Upper lobe of left lung (tissue), 6 donors: ENCODE measurements around the gene TMEM14A. TPM values are rescaled to one million over a fixed set of nuclear protein-coding genes. Genes with fewer than 3 reads are reported as not detected.

Source experiments
- ATAC-seq, 2 donors: fragments of 200-7000 bp; cut with Tn5 transposase; one replicate each; pipeline ENCODE4 v1.9.1; 2022; ENCODE audit warnings: mild to moderate bottlenecking in 2 of 2, moderate library complexity in 2 of 2; ENCODE audit not compliant: low FRiP score in 2 of 2
- DNase-seq, 2 donors: peaks; one replicate each; pipeline ENCODE4 v3.0.0-alpha.2; 2019 to 2020
- H3K27ac ChIP-seq, 4 donors: fragments of 200-600 bp; sonication (generic); one replicate each; pipeline ENCODE4 v1.5.1; 2016 to 2019
- H3K27me3 ChIP-seq, 4 donors: fragments of 200-600 bp; sonication (generic); one replicate each; pipeline ENCODE4 v1.5.1; 2017 to 2019
- H3K36me3 ChIP-seq, 4 donors: fragments of 200-600 bp; sonication (generic); one replicate each; pipeline ENCODE4 v1.5.1; 2016 to 2019
- H3K4me1 ChIP-seq, 4 donors: fragments of 200-600 bp; sonication (generic); one replicate each; pipeline ENCODE4 v1.5.1; 2018 to 2019
- H3K4me3 ChIP-seq, 4 donors: fragments of 200-600 bp; sonication (generic); one replicate each; pipeline ENCODE4 v1.5.1; 2017 to 2019; ENCODE audit warnings: mild to moderate bottlenecking in 2 of 4, moderate library complexity in 1 of 4
- H3K9me3 ChIP-seq, 4 donors: fragments of 200-600 bp; sonication (generic); one replicate each; pipeline ENCODE4 v1.5.1; 2018 to 2019
- EP300 ChIP-seq, 4 donors: sonication (generic); formaldehyde crosslinking; IDR thresholded peaks; one replicate each; pipeline ENCODE4 v1.5.1; 2017; ENCODE audit warnings: antibody characterized with exemption in 4 of 4, control low read depth in 2 of 4
- POLR2A ChIP-seq, 4 donors: fragments of 450-650 bp; IDR thresholded peaks; one replicate each; pipeline ENCODE4 v1.5.1; 2016 to 2017; ENCODE audit warnings: antibody characterized with exemption in 4 of 4, mild to moderate bottlenecking in 2 of 4
- POLR2AphosphoS5 ChIP-seq, 2 donors: sonication (generic); formaldehyde crosslinking; IDR thresholded peaks; one replicate each; pipeline ENCODE4 v1.5.1; 2017; ENCODE audit warnings: antibody characterized with exemption in 2 of 2
- WGBS, 2 donors: methylation state at CpG; one replicate each; pipeline ENCODE4 v1.1.5; 2017 to 2018; 5-methylcytosine and 5-hydroxymethylcytosine counted together
- total RNA-seq, 6 donors: library from RNA; depleted of rRNA in 4 of 6; stranded (reverse); fragments of >200 nt in 4 of 6; gene quantifications; one replicate each; pipeline versions ENCODE4 v1.1.0 to v1.2.1, GENCODE V29; 2016 to 2021
- TF ChIP-seq, protein P1 (sequence below), 6 experiments: fragments of 450-650 bp in 4 of 6; fragments of 200-600 bp in 2 of 6; sonication (generic) in 2 of 6; IDR thresholded peaks; one replicate each; pipeline ENCODE4 v1.5.1; 2016 to 2019; ENCODE audit warnings: antibody characterized with exemption in 6 of 6
- donor health status: DM: no; HTN: no; CAD: no; lungs with moderate emphysema.
- donor health status: DM: no; HTN: yes; CAD: no; lungs with severe emphysema.

The TMEM14A gene
- total RNA-seq, 6 donors from 2014 or later, result 8.7 to 25.3 (median 14.3) TPM; not detected in 1

- Histone ChIP-seq H3K4me1 (peaks cover 7 to 23% (median 10%) of the 10 kb centered on the region in 4 donors), H3K9me3 (no peaks in the 10 kb centered on the region), H3K27ac (no peak overlapping the region), H3K36me3 (no peaks in the 10 kb centered on the region), H3K4me3 (no peak overlapping the region), H3K27me3 (no peaks in the 10 kb centered on the region)
- ATAC-seq (no peak), DNase-seq (no peak)
- TF ChIP-seq EP300 (IDR thresholded peaks at IDR 0.05), result no peak
- WGBS, 2 donors, result 77 to 78% methylated on average over 5 of the region's 5 CpGs
Measured at GRCh38 chr6:52640916-52641315, 30.0 kb upstream of the TMEM14A start.

DNA sequence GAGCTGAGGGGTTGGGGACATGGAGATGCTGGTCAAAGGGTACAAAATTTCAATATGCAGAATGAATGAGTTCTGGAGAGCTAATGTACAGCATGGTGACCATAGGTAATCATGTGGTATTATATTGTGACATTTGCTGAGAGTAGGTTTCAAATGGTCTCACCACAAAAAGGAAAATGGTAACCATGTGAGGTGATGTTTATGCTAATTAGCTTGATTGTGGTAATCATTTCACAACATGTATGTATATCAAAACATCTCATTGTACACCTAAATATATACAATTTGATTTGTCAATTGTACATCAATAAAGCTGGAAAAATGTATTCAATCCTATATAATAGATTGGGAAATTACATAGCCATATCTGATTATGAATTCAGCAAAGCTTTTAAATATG is 29.5 kb upstream of the TMEM14A start:
- TF ChIP-seq EP300 (IDR thresholded peaks at IDR 0.05) (no peak), POLR2AphosphoS5 (IDR thresholded peaks at IDR 0.05) (no peak)
- TF ChIP-seq, protein P1, sequence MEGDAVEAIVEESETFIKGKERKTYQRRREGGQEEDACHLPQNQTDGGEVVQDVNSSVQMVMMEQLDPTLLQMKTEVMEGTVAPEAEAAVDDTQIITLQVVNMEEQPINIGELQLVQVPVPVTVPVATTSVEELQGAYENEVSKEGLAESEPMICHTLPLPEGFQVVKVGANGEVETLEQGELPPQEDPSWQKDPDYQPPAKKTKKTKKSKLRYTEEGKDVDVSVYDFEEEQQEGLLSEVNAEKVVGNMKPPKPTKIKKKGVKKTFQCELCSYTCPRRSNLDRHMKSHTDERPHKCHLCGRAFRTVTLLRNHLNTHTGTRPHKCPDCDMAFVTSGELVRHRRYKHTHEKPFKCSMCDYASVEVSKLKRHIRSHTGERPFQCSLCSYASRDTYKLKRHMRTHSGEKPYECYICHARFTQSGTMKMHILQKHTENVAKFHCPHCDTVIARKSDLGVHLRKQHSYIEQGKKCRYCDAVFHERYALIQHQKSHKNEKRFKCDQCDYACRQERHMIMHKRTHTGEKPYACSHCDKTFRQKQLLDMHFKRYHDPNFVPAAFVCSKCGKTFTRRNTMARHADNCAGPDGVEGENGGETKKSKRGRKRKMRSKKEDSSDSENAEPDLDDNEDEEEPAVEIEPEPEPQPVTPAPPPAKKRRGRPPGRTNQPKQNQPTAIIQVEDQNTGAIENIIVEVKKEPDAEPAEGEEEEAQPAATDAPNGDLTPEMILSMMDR (IDR thresholded peaks at IDR 0.05), result no peak
- no peak overlapping the region for H3K4me3 ChIP-seq
- no peaks in the 10 kb centered on the region for H3K27me3 ChIP-seq
- no peak overlapping the region for H3K27ac ChIP-seq
- no peaks in the 10 kb centered on the region for H3K36me3 ChIP-seq
- no peak for DNase-seq
- peaks cover 7 to 23% (median 10%) of the 10 kb centered on the region in 4 donors for H3K4me1 ChIP-seq
- no peaks in the 10 kb centered on the region for H3K9me3 ChIP-seq
- ATAC-seq, result no peak

DNA sequence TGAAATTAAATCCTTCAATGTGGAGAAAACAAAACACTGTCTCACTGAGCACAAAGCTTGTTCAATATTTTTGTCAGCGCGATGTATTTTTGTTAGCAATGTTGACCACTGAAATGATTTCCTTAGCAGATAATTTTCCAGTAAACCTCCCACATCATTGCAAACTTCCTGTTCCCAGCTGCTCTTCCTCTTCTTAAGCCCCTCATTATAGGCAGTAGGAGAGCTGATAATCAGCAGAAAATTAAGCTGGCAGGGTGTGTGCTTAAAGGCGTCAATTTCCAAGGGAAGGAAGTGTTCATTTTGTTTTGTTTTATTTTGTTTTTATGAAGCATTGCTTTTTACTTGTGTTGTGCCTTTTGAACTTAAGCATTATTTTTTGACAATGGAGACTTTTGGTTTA is 29.1 kb upstream of the TMEM14A start:
- H3K27me3 ChIP-seq, result no peaks in the 10 kb centered on the region
- DNase-seq, result no peak
- WGBS, 2 donors, result 24 to 27% methylated on average over 3 of the region's 3 CpGs
- no peak for TF ChIP-seq POLR2AphosphoS5 (IDR thresholded peaks at IDR 0.05)
- no peaks in the 10 kb centered on the region for H3K9me3 ChIP-seq
- H3K4me3 ChIP-seq, result no peak overlapping the region
- H3K4me1 ChIP-seq, result peaks cover 7 to 23% (median 10%) of the 10 kb centered on the region in 4 donors
- ATAC-seq, result peak in 1 of 2 donors; percentile 63
- no peaks in the 10 kb centered on the region for H3K36me3 ChIP-seq
- H3K27ac ChIP-seq, result no peak overlapping the region

GRCh38 chr6:52642368-52642767 is 28.5 kb upstream of the TMEM14A start:
- Histone ChIP-seq H3K27ac (no peak overlapping the region), H3K36me3 (no peaks in the 10 kb centered on the region), H3K4me1 (peaks cover 7 to 23% (median 10%) of the 10 kb centered on the region in 4 donors), H3K27me3 (no peaks in the 10 kb centered on the region), H3K9me3 (no peaks in the 10 kb centered on the region), H3K4me3 (no peak overlapping the region)
- WGBS, 2 donors, result 58 to 61% methylated on average over 2 of the region's 2 CpGs
- TF ChIP-seq POLR2A (IDR thresholded peaks at IDR 0.05) (no peak), EP300 (IDR thresholded peaks at IDR 0.05) (no peak), POLR2AphosphoS5 (IDR thresholded peaks at IDR 0.05) (no peak)
- TF ChIP-seq, protein P1 (IDR thresholded peaks at IDR 0.05), result no peak
- no peak for ATAC-seq
- no peak for DNase-seq

- no peaks in the 10 kb centered on the region for H3K9me3 ChIP-seq
- no peaks in the 10 kb centered on the region for H3K27me3 ChIP-seq
- H3K4me3 ChIP-seq, result no peak overlapping the region
- peaks cover 7 to 23% (median 10%) of the 10 kb centered on the region in 4 donors for H3K4me1 ChIP-seq
- H3K36me3 ChIP-seq, result no peaks in the 10 kb centered on the region
- no peak overlapping the region for H3K27ac ChIP-seq
- no peak for DNase-seq
- WGBS, 2 donors, result 80 to 97% methylated on average over 3 of the region's 3 CpGs
- TF ChIP-seq EP300 (IDR thresholded peaks at IDR 0.05), result no peak
- TF ChIP-seq POLR2A (IDR thresholded peaks at IDR 0.05), result no peak
- TF ChIP-seq, protein P1 (IDR thresholded peaks at IDR 0.05), result no peak
- no peak for TF ChIP-seq POLR2AphosphoS5 (IDR thresholded peaks at IDR 0.05)
- ATAC-seq, result no peak
Measured at GRCh38 chr6:52643158-52643557, 27.8 kb upstream of the TMEM14A start.

GRCh38 chr6:52644253-52644652 is 26.7 kb upstream of the TMEM14A start:
- ATAC-seq (no peak), DNase-seq (no peak)
- H3K27ac ChIP-seq, result no peak overlapping the region
- 73 to 74% methylated on average over 4 of the region's 4 CpGs for WGBS, 2 donors
- no peaks in the 10 kb centered on the region for H3K9me3 ChIP-seq
- H3K36me3 ChIP-seq, result no peaks in the 10 kb centered on the region
- H3K4me3 ChIP-seq, result no peak overlapping the region
- TF ChIP-seq POLR2AphosphoS5 (IDR thresholded peaks at IDR 0.05), result no peak
- no peak for TF ChIP-seq EP300 (IDR thresholded peaks at IDR 0.05)
- TF ChIP-seq, protein P1 (IDR thresholded peaks at IDR 0.05), result no peak
- TF ChIP-seq POLR2A (IDR thresholded peaks at IDR 0.05), result no peak
- H3K4me1 ChIP-seq, result peaks cover 7 to 23% (median 10%) of the 10 kb centered on the region in 4 donors
- no peaks in the 10 kb centered on the region for H3K27me3 ChIP-seq
